GM21825 (cell line): ENCODE results near the gene XCR1.

Source experiments
- ATAC-seq: cut with Tn5 transposase; IDR thresholded peaks from one replicate; pipeline ENCODE4 v1.9.1; 2021; ENCODE audit warnings: mild to moderate bottlenecking, moderate library complexity; ENCODE audit not compliant: unreplicated experiment

The XCR1 gene

DNA sequence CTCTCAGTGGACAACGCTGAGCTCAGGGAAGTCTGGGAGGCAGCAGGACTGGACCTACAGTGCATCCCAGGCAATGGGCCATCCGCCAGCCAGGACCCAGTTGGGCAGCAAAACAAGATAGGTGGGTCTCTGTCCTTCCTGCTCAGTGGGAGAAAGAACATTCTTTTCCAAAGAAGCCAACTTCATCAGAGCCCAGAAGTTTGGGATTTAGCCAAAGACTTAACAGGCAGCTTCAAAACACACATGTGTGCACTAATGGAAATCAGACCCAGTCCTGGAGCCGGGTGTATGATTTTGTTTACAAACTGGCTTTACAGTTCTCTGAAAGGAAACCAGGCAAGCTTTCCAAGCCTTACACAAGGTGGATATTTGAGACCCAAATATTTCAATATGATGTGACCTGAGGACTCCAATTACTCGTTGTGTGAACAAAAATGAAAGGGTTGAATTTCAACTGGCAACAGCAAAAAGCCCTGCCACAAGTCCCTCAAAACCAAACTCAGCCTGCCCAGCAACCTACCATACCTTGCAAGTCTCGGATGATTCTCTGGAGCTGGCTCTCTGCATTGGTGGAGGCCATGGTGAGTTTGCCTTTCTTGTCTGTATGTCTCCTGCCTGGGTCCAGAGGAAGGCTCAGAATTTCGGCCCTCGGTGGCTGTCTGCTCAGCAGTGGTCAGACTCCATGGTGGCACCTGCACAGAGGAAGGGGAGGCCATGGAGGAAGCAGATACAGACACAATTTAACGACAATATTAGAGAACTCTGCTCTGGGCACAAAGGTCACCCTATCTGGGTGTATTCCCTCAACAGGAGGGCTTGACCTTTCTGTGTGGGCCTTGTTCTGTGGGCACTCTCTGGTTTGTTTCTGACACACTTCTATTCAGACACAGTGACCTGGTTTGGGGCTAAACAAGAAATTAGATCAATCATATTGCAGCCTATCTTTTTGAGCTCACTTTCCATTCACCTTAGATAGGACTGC is 42.7 kb downstream of the XCR1 start:
- ATAC-seq: no peak

DNA sequence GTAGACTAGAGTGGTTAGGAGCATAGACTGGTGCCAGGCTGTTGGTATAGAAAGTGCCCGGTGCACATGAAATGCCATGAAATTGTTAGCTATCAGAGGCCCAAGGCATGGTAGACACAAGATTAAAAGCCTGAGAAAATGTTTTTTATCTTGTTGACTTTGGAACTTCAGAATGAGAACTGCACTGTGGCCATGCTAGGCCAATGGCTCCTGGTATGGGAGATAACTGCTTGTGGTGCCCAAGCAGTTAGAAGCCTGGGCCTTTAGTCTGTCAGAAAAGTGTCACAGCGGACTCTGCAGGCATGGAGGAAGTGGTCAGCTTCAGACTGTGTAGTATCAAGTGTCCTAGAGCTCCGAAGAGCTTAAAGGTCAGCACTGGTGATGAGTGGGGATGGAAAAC is 43.5 kb downstream of the XCR1 start:
- no peak for ATAC-seq

DNA sequence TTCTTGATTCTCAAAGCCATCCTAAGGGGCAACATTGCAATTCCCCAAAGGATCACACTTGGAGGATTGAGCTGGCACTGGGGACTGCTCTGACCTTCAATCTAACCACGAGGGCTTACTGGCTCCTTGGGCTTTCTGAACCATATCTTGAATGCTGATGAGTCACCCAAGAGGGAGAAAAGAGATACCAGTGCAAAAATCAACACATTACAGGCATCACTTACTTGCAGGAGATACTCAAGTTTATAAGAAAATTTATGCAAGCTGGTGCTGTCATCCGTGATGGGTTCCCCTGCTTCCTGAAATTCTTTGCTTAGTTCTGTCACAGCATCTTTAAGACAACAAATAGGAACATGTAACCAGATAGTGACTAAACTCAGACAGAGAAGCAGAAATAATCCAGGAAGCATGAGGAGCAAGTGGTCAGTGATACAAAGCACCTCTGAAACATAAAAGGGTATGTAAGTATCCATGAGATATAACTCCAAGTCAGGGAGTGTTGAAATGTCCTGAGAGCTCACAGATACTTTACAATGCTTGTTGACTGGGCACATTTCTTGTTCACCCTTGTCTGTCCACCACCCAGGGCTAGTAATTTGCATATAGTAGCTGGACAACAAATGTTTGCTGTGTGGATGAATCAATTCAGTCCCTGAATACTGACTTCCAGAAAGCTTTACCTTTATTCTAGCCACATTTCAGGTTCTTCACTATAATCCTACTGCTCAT is 45.8 kb downstream of the XCR1 start:
- no peak for ATAC-seq

DNA sequence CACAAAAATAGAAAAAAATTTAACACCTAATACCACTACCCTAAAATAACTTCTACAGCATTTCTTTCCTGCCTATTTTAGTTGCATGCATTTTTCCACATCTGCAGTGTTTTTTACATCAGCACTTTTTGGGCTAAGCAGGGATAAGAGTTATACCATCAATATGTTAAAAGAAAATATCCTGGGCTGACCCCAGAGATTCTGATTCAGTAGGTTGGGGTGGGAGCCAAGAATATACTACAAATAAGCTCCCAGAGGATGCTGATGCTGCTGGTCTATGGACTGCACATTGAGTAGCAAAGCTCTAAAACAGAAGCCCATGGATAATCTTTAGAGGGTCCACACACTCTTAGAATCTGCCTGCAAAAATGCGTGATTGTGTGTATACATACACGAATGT is 46.5 kb downstream of the XCR1 start:
- ATAC-seq: no peak

DNA sequence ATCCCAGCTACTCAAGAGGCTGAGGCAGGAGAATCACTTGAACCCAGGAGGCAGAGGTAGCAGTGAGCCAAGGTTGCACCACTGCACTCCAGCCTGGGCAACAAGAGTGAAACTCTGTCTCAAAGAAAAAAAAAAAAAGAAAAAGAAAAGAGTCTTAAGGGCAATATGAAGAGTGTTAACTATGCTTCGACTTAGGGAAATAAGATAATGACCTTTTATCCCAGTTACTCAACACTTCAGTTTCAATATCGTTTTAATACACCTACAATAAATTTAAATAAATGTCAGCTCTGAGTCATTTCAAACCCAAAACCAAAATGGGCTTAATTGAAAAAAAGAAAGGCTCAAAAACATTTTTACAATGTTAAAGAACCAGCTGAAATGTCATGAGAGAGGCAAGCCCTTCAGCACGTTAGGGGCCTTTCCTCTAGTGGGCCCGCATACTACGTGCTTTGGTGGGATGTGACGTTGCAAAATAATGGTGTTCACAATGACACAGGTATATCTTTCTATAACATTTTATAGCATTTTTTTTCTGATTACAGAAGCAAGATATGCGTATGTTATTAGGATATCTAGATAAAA is 47.0 kb downstream of the XCR1 start:
- ATAC-seq: no peak

DNA sequence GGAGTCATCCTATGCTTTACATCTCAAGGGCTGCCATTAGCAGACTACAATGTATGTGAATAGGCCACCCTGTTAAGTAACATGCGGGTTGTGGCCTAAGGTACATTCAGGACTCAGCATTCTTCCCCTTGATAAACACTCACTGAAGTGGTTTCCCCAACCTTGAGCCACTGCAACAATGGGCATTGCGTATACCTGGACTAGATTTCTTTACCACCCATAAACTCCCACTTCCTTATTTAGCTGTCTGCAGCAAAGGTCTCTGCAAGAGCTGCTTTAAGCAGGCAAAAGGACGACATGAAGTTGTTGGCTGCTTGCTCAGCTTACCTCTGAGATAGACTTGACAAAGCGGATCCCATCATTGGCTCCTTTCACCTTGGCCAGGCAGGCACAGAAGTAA is 47.9 kb downstream of the XCR1 start:
- ATAC-seq: no peak

DNA sequence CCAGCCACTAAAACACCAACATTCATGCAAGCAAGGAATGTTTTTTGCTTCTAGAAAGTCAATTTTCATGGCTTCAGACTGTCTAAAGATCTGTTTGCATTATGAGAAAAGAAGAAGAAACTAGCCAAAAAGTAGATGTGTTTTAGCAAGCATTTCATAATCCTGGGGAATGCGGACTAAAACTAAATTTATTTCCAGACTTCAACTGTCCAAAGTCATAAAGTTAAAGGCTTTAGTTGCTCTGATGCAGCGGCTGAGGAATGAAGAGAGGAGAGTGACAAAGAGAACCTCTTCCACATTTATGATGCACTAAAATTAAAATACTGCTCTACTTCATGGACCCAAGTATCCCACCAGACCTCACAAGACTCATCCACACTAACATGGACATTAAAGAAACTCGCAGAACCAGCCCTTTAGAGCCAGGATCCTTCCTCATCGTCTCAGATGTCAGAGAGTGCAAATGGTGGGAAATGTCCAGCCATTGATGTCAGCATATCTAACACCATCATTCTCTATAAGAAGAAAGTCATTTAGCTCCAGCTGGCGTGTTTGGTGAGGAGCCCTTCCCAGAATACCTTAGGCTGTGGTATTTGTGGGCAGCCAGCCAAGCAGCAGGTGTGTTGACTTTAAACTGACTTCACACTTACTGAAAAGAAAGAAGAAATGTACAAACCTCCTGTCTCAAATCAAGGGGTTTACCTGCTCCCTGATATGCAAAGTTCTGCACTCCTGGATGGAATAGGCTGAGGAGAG is 49.1 kb downstream of the XCR1 start:
- no peak for ATAC-seq

DNA sequence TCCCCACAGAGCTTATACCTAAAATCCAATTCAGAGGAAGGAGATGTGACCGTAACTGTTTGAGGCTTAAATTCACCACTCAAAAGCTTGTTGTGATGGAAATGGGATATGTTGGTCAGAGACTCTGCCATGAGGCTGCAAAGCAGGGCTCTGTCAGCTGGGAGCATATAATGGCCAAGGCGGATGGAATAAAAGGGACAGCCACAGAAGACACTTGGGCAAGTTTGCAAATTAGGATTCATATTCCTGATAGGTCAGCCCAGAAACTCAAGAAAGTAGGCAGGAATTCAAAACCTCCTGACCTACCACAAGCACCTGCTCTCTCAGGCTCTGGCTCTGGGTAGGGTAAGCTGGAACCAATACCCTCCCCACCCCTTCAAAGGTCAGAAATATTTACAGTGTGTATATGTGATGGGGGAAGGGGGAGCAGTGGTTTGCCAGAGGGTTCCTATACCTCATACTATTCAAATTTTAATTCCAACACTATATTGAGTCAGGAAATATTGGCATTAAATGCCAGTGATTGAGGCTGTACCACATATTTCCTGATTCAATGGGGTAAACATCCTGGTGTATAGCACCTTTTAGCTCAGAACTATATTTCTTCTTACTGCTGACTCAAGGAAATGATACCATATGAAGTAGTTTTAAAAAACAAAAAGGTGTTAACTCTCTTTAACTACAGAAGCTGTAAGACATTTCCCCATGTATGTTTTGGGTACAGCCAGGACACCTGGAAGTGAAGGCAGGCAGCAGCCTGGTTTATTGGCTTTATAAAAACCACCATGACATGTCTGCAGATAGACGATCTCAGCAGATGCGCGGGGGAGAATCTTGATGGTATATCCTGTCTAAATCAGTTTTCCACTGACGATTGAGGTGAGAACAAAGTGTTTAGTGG is 50.8 kb downstream of the XCR1 start:
- no peak for ATAC-seq

DNA sequence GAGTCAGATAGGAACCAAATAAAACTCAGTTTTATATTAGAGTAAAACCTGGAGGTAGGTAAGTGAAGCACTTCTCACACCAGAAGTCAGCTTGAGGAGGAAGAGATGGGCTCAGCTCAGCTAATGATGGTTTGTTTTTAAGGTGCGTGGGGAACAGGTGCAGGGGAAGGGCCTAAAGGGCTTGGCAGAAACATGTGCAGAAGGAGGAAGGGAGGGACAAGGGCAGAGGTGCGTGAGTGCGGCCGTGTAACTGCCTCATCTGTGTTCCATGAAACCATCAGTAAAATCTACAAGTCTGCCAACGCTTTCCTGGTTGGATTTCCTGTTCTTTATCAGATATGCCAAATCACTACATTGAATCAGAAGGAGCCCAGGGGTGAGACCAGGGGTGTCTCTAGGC is 51.6 kb downstream of the XCR1 start:
- no peak for ATAC-seq

DNA sequence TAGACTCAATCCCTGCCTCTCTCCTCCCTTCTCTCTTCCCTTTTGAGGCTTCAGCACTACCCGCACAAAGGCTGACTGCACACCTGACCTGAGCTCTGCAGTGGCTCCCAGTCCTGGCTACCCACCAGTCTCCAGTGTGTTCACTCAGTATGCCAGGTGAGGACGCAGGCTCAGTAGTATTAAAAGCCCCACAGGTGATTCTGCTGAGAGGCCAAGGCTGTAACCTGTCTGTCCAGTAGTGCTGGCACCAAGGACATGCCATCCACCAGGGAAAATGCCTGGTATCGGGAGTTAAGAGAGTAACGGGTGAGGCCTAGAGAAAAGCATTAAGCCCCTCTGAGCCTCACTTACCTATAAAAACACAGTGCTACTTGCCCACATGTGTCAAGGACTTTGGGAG is 52.6 kb downstream of the XCR1 start:
- no peak for ATAC-seq

DNA sequence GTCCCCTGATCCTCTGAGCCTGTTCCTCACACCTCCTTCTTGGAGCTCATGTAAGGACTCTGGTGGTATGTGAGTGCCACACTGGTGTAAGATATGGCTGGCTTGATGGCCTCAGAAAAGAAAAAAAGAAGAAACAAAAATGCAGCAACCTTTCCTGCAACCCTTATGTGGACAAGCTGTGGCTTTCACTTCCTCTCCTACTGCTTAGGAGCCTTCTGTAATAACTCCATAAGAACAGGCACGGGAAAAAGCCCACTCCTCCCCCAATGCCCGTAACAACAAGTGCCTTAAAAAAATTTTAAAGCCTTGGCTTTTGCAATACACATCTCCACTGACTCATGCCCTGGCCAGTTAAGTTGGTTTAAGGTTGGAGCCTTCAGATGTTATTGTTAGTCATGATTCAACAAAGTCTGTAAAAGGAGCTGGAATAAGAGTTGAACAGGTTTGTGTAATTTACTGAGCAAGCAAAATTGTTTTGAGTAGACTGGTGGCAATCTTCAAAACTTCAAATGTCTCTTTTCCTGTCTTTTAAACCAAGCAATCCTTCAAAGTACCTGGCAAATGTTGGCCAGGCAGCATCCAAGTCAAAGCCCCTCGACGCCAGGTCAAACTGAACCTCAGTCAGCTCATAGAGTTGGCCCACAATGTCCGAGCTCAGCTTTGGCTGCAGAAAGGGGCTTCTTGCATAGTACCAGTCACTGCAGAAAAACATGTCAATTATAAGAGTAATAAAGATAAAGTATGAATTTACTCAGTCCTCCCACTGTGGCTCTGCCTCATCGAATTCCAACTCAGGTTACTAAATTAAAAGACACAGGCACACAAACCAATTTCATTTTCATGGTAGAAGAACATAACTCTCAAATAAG is 54.5 kb downstream of the XCR1 start:
- peak; percentile 68 for ATAC-seq

DNA sequence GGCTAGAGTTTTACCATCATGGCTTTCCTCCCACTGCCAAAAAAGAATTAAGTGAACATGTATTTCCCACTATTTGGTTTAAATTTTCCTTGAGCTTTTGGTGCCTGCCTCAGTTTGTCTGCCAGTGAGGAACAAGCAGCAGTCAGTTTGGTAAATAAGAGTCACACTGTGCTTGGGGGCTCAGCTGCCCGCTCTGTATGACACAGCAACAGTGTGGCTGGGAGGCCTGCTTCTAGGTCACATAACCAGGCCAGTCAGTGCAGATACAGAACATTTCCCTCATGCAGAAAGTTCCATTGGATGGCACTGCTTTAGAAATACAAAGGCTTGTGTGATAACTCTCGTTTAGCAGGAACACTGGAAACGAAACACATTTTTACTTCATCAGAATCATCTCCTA is 57.3 kb downstream of the XCR1 start:
- no peak for ATAC-seq

DNA sequence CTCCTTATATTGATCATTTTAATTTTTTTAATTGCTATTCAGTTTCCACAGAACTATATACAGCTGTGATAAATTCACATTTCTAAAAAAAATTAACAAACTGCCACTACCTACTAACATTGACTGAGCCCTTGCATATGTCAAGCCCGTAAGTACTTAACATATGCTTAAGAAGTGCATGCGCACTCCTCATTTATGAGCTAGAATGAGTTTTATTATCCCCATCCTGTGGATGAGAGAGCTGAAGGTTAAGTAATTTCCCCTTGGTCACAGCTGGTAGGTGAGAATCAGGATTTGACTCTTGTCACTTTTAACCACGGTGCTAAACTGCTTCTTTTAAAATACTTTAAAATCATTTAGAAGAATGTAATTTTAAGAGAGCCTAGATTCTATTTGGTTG is 58.2 kb downstream of the XCR1 start:
- ATAC-seq: no peak

DNA sequence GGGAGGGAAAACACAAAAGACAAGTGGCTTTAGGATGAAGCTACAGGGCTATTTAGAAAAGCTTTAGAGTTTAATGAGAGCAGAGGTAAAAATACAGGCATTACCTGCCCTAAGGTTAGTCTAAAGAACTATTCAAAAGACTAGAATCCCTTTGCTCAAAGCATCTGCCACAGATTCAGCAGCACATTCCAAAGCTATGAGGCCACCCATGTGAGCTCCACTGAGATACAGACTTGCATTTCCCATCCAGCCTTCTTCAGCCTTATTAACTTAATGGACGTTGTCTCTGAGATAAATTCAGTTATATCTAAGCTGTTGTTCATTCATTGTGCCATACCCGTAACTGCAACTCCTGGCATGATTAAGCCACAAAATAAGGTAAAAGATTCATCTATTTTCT is 58.6 kb downstream of the XCR1 start:
- ATAC-seq: no peak

DNA sequence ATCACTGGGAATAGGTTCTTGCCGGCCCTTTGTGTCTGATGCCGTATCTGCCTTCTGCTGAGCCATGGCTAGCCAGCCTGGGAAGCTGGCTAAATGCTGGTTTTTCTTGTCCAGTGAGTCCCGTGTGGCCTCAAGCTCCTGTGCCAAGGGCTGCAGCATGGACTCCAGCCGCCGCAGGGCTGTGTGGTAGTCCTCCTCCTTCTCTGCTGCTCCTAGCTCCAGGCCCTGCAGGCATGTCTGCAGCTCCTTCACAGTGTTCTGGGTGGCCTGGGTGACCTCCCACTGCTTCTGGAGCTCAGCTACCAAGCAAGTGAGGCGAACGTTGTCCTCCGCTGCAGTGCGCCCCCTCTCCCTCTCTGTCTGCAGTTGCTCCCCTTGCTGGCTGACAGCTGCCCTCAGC is 59.1 kb downstream of the XCR1 start:
- ATAC-seq: no peak

DNA sequence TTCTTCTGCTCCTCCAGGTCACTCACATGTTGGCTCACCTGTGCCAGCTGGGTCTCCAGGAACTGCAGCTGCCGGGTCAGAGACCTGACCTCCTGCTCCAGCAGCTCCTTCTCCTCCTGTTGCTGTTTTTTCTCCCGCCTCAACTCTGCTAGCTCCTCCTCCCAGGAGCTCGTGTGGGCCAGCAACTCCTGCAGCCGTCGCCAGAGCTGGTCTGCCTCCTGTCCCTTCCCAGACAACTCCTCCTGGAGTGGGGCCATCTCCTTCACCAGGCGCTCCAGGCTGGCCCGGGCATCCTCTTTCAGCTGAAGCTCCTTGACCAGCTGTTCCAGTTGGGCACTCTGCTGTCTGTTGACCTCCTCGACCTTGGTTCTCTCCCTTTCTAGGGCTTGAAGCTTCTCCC is 59.6 kb downstream of the XCR1 start:
- no peak for ATAC-seq
